ENCODE data around the gene GLB1L3.

GLB1L3 gene

GRCh38 chr11:134233729-134234179, 42.4 kb upstream of the GLB1L3 start:
- TF ChIP-seq CTCF (IDR thresholded peaks at IDR 0.05; ENCODE audit: low read depth, low read length, missing control alignments) = no peak
- H3K4me3 ChIP-seq (ENCODE audit: low read depth, low read length) = no peak overlapping the region
- in situ Hi-C loops (cut with HindIII; ENCODE audit: low sequenced_read_pairs) = no loop called here
- no peak for DNase-seq (ENCODE audit: low read depth)

GRCh38 chr11:134235399-134235798, 40.8 kb upstream of the GLB1L3 start:
- H3K4me3 ChIP-seq (ENCODE audit: low read depth, low read length) = no peak overlapping the region
- DNase-seq (ENCODE audit: low read depth) = no peak
- TF ChIP-seq CTCF (IDR thresholded peaks at IDR 0.05; ENCODE audit: low read depth, low read length, missing control alignments) = no peak
- in situ Hi-C loops (cut with HindIII; ENCODE audit: low sequenced_read_pairs) = no loop called here

- DNase-seq (ENCODE audit: low read depth) = no peak
- no peak overlapping the region for H3K4me3 ChIP-seq (ENCODE audit: low read depth, low read length)
- no peak for TF ChIP-seq CTCF (IDR thresholded peaks at IDR 0.05; ENCODE audit: low read depth, low read length, missing control alignments)
- in situ Hi-C loops (cut with HindIII; ENCODE audit: low sequenced_read_pairs) = no loop called here
Observed at GRCh38 chr11:134236834-134237556, 39.2 kb upstream of the GLB1L3 start.

- no peak overlapping the region for H3K4me3 ChIP-seq (ENCODE audit: low read depth, low read length)
- no peak for TF ChIP-seq CTCF (IDR thresholded peaks at IDR 0.05; ENCODE audit: low read depth, low read length, missing control alignments)
Observed at GRCh38 chr11:134237557-134237922, 38.6 kb upstream of the GLB1L3 start.

GRCh38 chr11:134238956-134239355, 37.2 kb upstream of the GLB1L3 start:
- no peak for TF ChIP-seq CTCF (IDR thresholded peaks at IDR 0.05; ENCODE audit: low read depth, low read length, missing control alignments)
- in situ Hi-C loops (cut with HindIII; ENCODE audit: low sequenced_read_pairs) = no loop called here
- no peak overlapping the region for H3K4me3 ChIP-seq (ENCODE audit: low read depth, low read length)
- no peak for DNase-seq (ENCODE audit: low read depth)

More at GRCh38 chr11:134237557-134237922, 38.6 kb upstream of the GLB1L3 start:
- in situ Hi-C loops (cut with HindIII; ENCODE audit: low sequenced_read_pairs) = no loop called here
- DNase-seq (ENCODE audit: low read depth) = no peak

GRCh38 chr11:134240592-134240991, 35.6 kb upstream of the GLB1L3 start:
- no peak for TF ChIP-seq CTCF (IDR thresholded peaks at IDR 0.05; ENCODE audit: low read depth, low read length, missing control alignments)
- in situ Hi-C loops (cut with HindIII; ENCODE audit: low sequenced_read_pairs) = no loop called here
- DNase-seq (ENCODE audit: low read depth) = no peak
- no peak overlapping the region for H3K4me3 ChIP-seq (ENCODE audit: low read depth, low read length)

Measured in astrocyte of the cerebellum (primary cell).